GM10266 (cell line): ENCODE results near the gene HECW1.

Source experiments
- DNase-seq: peaks from one replicate; pipeline ENCODE4 v3.0.0; 2012; ENCODE audit errors: extremely low spot score
- CTCF ChIP-seq: IDR thresholded peaks from 2 replicates; pipeline ENCODE4 v1.5.1; 2012; ENCODE audit warnings: mild to moderate bottlenecking, low read depth; ENCODE audit not compliant: control insufficient read depth, insufficient read depth; ENCODE audit errors: missing control alignments

HECW1 gene

GRCh38 chr7:43476896-43477295, 364.4 kb downstream of the HECW1 start:
- no peak for DNase-seq
- no peak for TF ChIP-seq CTCF

GRCh38 chr7:43479042-43479441, 366.6 kb downstream of the HECW1 start:
- no peak for DNase-seq
- no peak for TF ChIP-seq CTCF

GRCh38 chr7:43479543-43479942, 367.1 kb downstream of the HECW1 start:
- TF ChIP-seq CTCF, result no peak
- no peak for DNase-seq

- DNase-seq, result no peak
- TF ChIP-seq CTCF, result no peak
Observed at GRCh38 chr7:43480581-43480980, 368.1 kb downstream of the HECW1 start.

- no peak for TF ChIP-seq CTCF
- DNase-seq, result no peak
Observed at GRCh38 chr7:43481902-43482678, 369.6 kb downstream of the HECW1 start.

GRCh38 chr7:43482679-43483252, 370.3 kb downstream of the HECW1 start:
- no peak for TF ChIP-seq CTCF
- DNase-seq, result no peak

GRCh38 chr7:43484678-43485395, 372.4 kb downstream of the HECW1 start:
- TF ChIP-seq CTCF, result no peak
- DNase-seq, result no peak
